CD14-positive monocyte (primary cell): ENCODE measurements around the gene CES2. TPM values are rescaled to one million over a fixed set of nuclear protein-coding genes. Genes with fewer than 3 reads are reported as not detected.
A peak's percentile ranks its signal among the peaks of the same experiment; 100 is the strongest.

Source experiments
- DNase-seq, 3 donors: peaks; one replicate each; pipeline ENCODE4 v3.0.0-alpha.2; 2011 to 2022
- H2AFZ ChIP-seq: 2 replicates; pipeline ENCODE4 v1.6.0; 2012; ENCODE audit warnings: mild to moderate bottlenecking, low read depth, low read length, inconsistent platforms; ENCODE audit not compliant: insufficient read depth, poor library complexity, severe bottlenecking
- H3K27ac ChIP-seq, 2 donors: 1 replicate in 1 of 2; 2 replicates in 1 of 2; pipeline ENCODE4 v1.5.1; 2012 to 2013; ENCODE audit warnings: low read length in 2 of 2, control low read depth in 1 of 2, inconsistent platforms in 1 of 2, low read depth in 1 of 2, mild to moderate bottlenecking in 1 of 2
- H3K27me3 ChIP-seq, 2 donors: one replicate each; pipeline versions ENCODE4 v1.6.0 to v1.6.1; 2011 to 2013; ENCODE audit warnings: low read length in 2 of 2; ENCODE audit not compliant: control insufficient read depth in 2 of 2, insufficient read depth in 2 of 2
- H3K36me3 ChIP-seq, 2 donors: replicated peaks in 1 of 2; 1 replicate in 1 of 2; 2 replicates in 1 of 2; pipeline versions ENCODE4 v1.5.1 to v1.6.1; 2012 to 2013; ENCODE audit warnings: low read length in 2 of 2, control low read depth in 1 of 2, inconsistent platforms in 1 of 2, mild to moderate bottlenecking in 1 of 2; ENCODE audit not compliant: insufficient read depth in 2 of 2, control insufficient read depth in 1 of 2
- H3K4me1 ChIP-seq, 2 donors: 1 replicate in 1 of 2; 2 replicates in 1 of 2; pipeline versions ENCODE4 v1.5.1 to v1.6.1; 2012 to 2013; ENCODE audit warnings: low read length in 2 of 2, control low read depth in 1 of 2, inconsistent platforms in 1 of 2, mild to moderate bottlenecking in 1 of 2, moderate library complexity in 1 of 2; ENCODE audit not compliant: insufficient read depth in 2 of 2, control insufficient read depth in 1 of 2
- H3K4me2 ChIP-seq: replicated peaks from 2 replicates; pipeline ENCODE3; 2012; ENCODE audit warnings: low read length, moderate library complexity, mild to moderate bottlenecking; ENCODE audit not compliant: poor library complexity, severe bottlenecking; ENCODE audit errors: extremely low read depth
- H3K4me3 ChIP-seq, 3 experiments: fragments of 200-600 bp in 1 of 3; sonication (generic) in 1 of 3; replicated peaks in 1 of 3; 1 replicate in 2 of 3; 2 replicates in 1 of 3; pipeline ENCODE4 v1.5.1; 2011 to 2013; ENCODE audit warnings: low read length in 3 of 3, mild to moderate bottlenecking in 3 of 3, control low read depth in 2 of 3, low read depth in 2 of 3, inconsistent platforms in 1 of 3, moderate library complexity in 1 of 3
- H3K79me2 ChIP-seq: 2 replicates; pipeline ENCODE4 v1.6.0; 2012; ENCODE audit warnings: mild to moderate bottlenecking, control low read depth, inconsistent platforms, low read length, moderate library complexity; ENCODE audit not compliant: insufficient read depth
- H3K9ac ChIP-seq: 2 replicates; pipeline ENCODE4 v1.6.0; 2017; ENCODE audit warnings: low read length, mild to moderate bottlenecking; ENCODE audit not compliant: insufficient read depth, poor library complexity, severe bottlenecking
- H3K9me3 ChIP-seq, 2 donors: replicated peaks in 1 of 2; 1 replicate in 1 of 2; 2 replicates in 1 of 2; pipeline versions ENCODE4 v1.5.1 to v1.6.1; 2012 to 2013; ENCODE audit warnings: low read length in 2 of 2, control low read depth in 1 of 2; ENCODE audit not compliant: control insufficient read depth in 1 of 2, insufficient read depth in 1 of 2
- H4K20me1 ChIP-seq: 2 replicates; pipeline ENCODE4 v1.6.0; 2012; ENCODE audit warnings: mild to moderate bottlenecking, low read length, control low read depth, moderate library complexity; ENCODE audit not compliant: insufficient read depth
- H3K27ac Mint-ChIP-seq, 7 donors: one replicate each; pipeline ENCODE4 v1.8.0; 2020; ENCODE audit warnings: mild to moderate bottlenecking in 7 of 7, mixed read lengths in 7 of 7, moderate library complexity in 6 of 7, inconsistent platforms in 2 of 7
- H3K27me3 Mint-ChIP-seq, 3 donors: one replicate each; pipeline ENCODE4 v1.8.0; 2021 to 2022; ENCODE audit warnings: low read depth in 3 of 3, mild to moderate bottlenecking in 3 of 3, mixed read lengths in 3 of 3, moderate library complexity in 3 of 3, inconsistent platforms in 1 of 3
- H3K36me3 Mint-ChIP-seq, 2 donors: one replicate each; pipeline ENCODE4 v1.8.0; 2020; ENCODE audit warnings: mixed read lengths in 2 of 2, inconsistent platforms in 1 of 2, mild to moderate bottlenecking in 1 of 2
- H3K4me1 Mint-ChIP-seq: one replicate; pipeline ENCODE4 v1.8.0; 2020; ENCODE audit warnings: mild to moderate bottlenecking, mixed read lengths
- H3K4me3 Mint-ChIP-seq, 2 donors: one replicate each; pipeline ENCODE4 v1.8.0; 2020; ENCODE audit warnings: mild to moderate bottlenecking in 2 of 2, mixed read lengths in 2 of 2, moderate library complexity in 1 of 2
- H3K9me3 Mint-ChIP-seq, 7 donors: one replicate each; pipeline ENCODE4 v1.8.0; 2020 to 2022; ENCODE audit warnings: mixed read lengths in 7 of 7, mild to moderate bottlenecking in 6 of 7, moderate library complexity in 6 of 7, inconsistent platforms in 2 of 7
- WGBS: methylation state at CpG from one replicate; pipeline ENCODE4 v1.1.5; 2013; ENCODE audit warnings: missing lambda C conversion rate; ENCODE audit not compliant: insufficient coverage; 5-methylcytosine and 5-hydroxymethylcytosine counted together
- intact Hi-C, 2 donors: fragments of 100-400 bp; cut with micrococcal nuclease; formaldehyde crosslinking; loops; one replicate each; pipeline versions ENCODE4 v1.15.0 to v1.15.1; 2023
- polyA plus RNA-seq, 3 donors: library from polyadenylated mRNA; depleted of rRNA in 1 of 3; unstranded in 2 of 3; stranded (reverse) in 1 of 3; fragments of 300-500 nt in 2 of 3; fragments of >200 nt in 1 of 3; fragmentation: Illumina TruSeq in 2 of 3; gene quantifications; 1 replicate in 2 of 3; 2 replicates in 1 of 3; pipeline ENCODE4 v1.2.3, GENCODE V29; 2012 to 2021
- TF ChIP-seq, protein P1 (sequence below): fragments of 200-600 bp; IDR thresholded peaks from one replicate; pipeline ENCODE4 v1.8.0; 2022; ENCODE audit warnings: antibody characterized with exemption, mild to moderate bottlenecking

Gene CES2
- polyA plus RNA-seq, 3 donors: 14.0 to 29.0 (median 23.2) TPM

DNA sequence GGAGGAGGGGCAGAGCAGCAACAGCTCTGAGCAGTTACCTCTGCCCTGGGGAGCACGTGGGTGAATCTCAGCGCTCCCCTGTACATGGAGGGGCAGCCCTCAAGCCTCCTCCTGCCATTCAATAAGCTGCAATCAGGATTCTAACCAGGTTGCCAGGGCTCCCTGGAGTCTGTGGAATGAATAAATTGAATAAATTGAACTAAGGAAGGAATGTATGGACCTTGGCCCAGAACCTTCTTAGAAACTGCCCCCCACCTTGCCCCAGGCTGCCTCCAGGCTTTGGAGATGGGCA lies 15.1 kb upstream of the CES2 start:
- Mint-ChIP-seq H3K4me1 (peaks cover 7% of the 10 kb centered on the region), H3K9me3 (peaks cover 0 to 10% (median 3%) of the 10 kb centered on the region in 7 donors), H3K4me3 (no peak overlapping the region), H3K27ac (peak overlapping the region in 1 of 7 donors; percentile 17), H3K27me3 (peaks cover 41 to 61% (median 47%) of the 10 kb centered on the region in 3 donors), H3K36me3 (peaks cover 0 to 6% of the 10 kb centered on the region in 2 donors)
- Histone ChIP-seq H3K27me3 (peaks cover 8 to 49% of the 10 kb centered on the region in 2 donors), H3K4me1 (peaks cover 6 to 12% of the 10 kb centered on the region in 2 donors), H3K79me2 (no peaks in the 10 kb centered on the region), H3K9me3 (no peaks in the 10 kb centered on the region), H3K4me3 (no peak overlapping the region), H3K4me2 (no peak overlapping the region), H3K36me3 (no peaks in the 10 kb centered on the region), H2AFZ (no peak overlapping the region), H4K20me1 (no peaks in the 10 kb centered on the region), H3K9ac (no peak overlapping the region), H3K27ac (no peak overlapping the region)
- no peak for DNase-seq
- TF ChIP-seq, protein P1, sequence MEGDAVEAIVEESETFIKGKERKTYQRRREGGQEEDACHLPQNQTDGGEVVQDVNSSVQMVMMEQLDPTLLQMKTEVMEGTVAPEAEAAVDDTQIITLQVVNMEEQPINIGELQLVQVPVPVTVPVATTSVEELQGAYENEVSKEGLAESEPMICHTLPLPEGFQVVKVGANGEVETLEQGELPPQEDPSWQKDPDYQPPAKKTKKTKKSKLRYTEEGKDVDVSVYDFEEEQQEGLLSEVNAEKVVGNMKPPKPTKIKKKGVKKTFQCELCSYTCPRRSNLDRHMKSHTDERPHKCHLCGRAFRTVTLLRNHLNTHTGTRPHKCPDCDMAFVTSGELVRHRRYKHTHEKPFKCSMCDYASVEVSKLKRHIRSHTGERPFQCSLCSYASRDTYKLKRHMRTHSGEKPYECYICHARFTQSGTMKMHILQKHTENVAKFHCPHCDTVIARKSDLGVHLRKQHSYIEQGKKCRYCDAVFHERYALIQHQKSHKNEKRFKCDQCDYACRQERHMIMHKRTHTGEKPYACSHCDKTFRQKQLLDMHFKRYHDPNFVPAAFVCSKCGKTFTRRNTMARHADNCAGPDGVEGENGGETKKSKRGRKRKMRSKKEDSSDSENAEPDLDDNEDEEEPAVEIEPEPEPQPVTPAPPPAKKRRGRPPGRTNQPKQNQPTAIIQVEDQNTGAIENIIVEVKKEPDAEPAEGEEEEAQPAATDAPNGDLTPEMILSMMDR: no peak
- intact Hi-C loops: no loop called here
- WGBS: 40% methylated on average over 1 of the region's 2 CpGs

DNA sequence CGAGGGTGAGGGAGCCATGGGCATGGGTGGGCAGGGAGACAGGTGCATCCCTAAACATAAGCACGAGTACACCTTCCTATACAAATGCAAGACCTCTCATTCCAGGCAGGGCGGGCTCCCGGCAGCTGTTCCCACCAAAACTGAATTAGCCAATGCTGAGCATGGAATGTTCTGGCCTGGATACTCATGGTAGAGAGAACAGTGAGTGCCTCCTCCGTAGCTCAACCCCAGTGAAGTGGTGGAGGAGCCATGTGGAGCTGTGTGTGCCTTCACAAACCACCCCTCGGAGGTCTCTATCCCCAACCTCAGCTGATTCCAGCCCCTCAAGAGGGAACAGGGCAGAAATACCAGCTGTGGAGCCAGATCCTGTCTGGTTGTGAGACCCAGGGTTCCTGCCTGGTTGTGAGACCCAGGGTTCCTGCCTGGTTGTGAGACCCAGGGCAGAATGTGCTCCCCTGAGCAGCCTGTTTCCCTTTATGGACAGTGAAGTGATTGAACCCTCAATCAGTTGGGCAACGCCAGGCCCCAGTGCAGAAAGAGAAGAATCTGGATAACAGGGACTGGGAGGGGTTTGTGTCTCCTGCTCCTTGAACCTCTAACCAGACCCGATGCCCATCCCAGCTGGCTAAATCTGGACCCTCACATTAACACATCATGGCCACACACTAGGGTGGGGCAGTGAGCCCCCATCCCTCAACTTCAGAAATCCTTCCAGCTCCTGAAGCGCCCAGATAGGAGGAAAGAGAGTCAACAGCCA lies 14.2 kb upstream of the CES2 start:
- H3K4me3 Mint-ChIP-seq: peak overlapping the region in 1 of 2 donors; percentile 73
- Histone ChIP-seq H4K20me1 (no peaks in the 10 kb centered on the region), H3K9ac (no peak overlapping the region), H3K4me3 (no peak overlapping the region), H3K36me3 (no peaks in the 10 kb centered on the region), H3K27me3 (peaks cover 17 to 58% of the 10 kb centered on the region in 2 donors), H3K79me2 (no peaks in the 10 kb centered on the region), H3K27ac (no peak overlapping the region), H3K9me3 (peaks cover 0 to 6% of the 10 kb centered on the region in 2 donors), H3K4me2 (no peak overlapping the region), H3K4me1 (peaks cover 11 to 17% of the 10 kb centered on the region in 2 donors), H2AFZ (no peak overlapping the region)
- H3K27ac Mint-ChIP-seq: no peak overlapping the region
- H3K27me3 Mint-ChIP-seq: peaks cover 46 to 68% (median 54%) of the 10 kb centered on the region in 3 donors
- TF ChIP-seq, protein P1: no peak
- intact Hi-C loops: no loop called here
- H3K36me3 Mint-ChIP-seq: peaks cover 3 to 7% of the 10 kb centered on the region in 2 donors
- peaks cover 14% of the 10 kb centered on the region for H3K4me1 Mint-ChIP-seq
- peaks cover 0 to 11% (median 8%) of the 10 kb centered on the region in 7 donors for H3K9me3 Mint-ChIP-seq
- WGBS: no CpG with 5 or more reads among the region's 9 CpGs
- DNase-seq: no peak
